Omental fat pad (tissue), 4 donors: ENCODE measurements around the gene CBX6. TPM values are rescaled to one million over a fixed set of nuclear protein-coding genes. Genes with fewer than 3 reads are reported as not detected.

Experiments used
- ATAC-seq: fragments of 150-250 bp; one replicate; pipeline ENCODE4 v1.9.1; 2016; ENCODE audit warnings: mild to moderate bottlenecking, moderate library complexity; ENCODE audit not compliant: low FRiP score
- DNase-seq: peaks from one replicate; pipeline ENCODE4 v3.0.0-alpha.2; 2019; ENCODE audit warnings: low spot score
- CTCF ChIP-seq, 3 donors: fragments of 450-650 bp; IDR thresholded peaks; one replicate each; pipeline ENCODE4 v1.5.1; 2016 to 2017; ENCODE audit warnings: antibody characterized with exemption in 3 of 3, mild to moderate bottlenecking in 3 of 3, moderate library complexity in 2 of 3
- total RNA-seq, 4 donors: library from RNA; depleted of rRNA; stranded (reverse); fragments of >200 nt; gene quantifications; one replicate each; pipeline ENCODE4 v1.1.0, GENCODE V29; 2016

CBX6 gene
- total RNA-seq, 4 donors from 2014 or later: 27.4 to 59.6 (median 34.9) TPM

- DNase-seq (no peak), ATAC-seq (no peak)
- no peak for TF ChIP-seq CTCF (IDR thresholded peaks at IDR 0.05)
Measured at GRCh38 chr22:38837414-38837928, 34.5 kb downstream of the CBX6 start.

GRCh38 chr22:38835888-38836301 lies 36.1 kb downstream of the CBX6 start:
- DNase-seq: no peak
- no peak for ATAC-seq
- TF ChIP-seq CTCF (IDR thresholded peaks at IDR 0.05): no peak

- DNase-seq (no peak), ATAC-seq (no peak)
- no peak for TF ChIP-seq CTCF (IDR thresholded peaks at IDR 0.05)
Measured at GRCh38 chr22:38834991-38835390, 37.0 kb downstream of the CBX6 start.

- ATAC-seq: no peak
- no peak for DNase-seq
- TF ChIP-seq CTCF (IDR thresholded peaks at IDR 0.05): no peak
Measured at GRCh38 chr22:38834215-38834953, 37.6 kb downstream of the CBX6 start.

GRCh38 chr22:38833061-38833460 lies 39.0 kb downstream of the CBX6 start:
- DNase-seq (no peak), ATAC-seq (no peak)
- TF ChIP-seq CTCF (IDR thresholded peaks at IDR 0.05): no peak

GRCh38 chr22:38832005-38832978 lies 39.7 kb downstream of the CBX6 start:
- no peak for ATAC-seq
- no peak for DNase-seq

More at GRCh38 chr22:38832005-38832978, 39.7 kb downstream of the CBX6 start:
- no peak for TF ChIP-seq CTCF (IDR thresholded peaks at IDR 0.05)
